Measurements from ENCODE around the gene UTY.

UTY gene

GRCh38 chrY:13339939-13340338 lies 139.9 kb downstream of the UTY start:
- TF ChIP-seq CTCF (conservative IDR thresholded peaks at IDR 0.05) (no peak), ZFX (IDR thresholded peaks at IDR 0.05) (no peak)
- H3K27ac ChIP-seq: no peak overlapping the region

DNA sequence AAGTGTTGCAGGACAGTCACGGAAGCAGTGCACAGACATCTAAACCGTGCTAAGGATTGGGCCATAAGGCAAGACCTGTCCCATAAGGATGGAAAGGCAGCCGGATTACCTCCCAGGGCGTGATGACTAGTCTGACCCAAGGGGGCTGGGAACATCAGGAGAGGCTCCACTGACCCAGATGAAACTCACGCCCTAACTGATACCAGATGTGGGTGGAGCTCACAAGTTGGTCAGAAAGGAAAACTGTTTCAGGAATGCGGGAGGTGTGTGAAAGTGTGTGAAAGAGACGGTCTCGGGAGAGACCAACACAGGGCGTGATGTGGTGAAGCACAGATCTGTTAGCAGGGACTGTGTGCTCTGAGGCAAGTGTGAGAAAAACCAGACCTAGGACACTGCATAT lies 140.5 kb downstream of the UTY start:
- no peak overlapping the region for H3K27ac ChIP-seq
- TF ChIP-seq ZFX (IDR thresholded peaks at IDR 0.05) (no peak), CTCF (conservative IDR thresholded peaks at IDR 0.05) (no peak)

DNA sequence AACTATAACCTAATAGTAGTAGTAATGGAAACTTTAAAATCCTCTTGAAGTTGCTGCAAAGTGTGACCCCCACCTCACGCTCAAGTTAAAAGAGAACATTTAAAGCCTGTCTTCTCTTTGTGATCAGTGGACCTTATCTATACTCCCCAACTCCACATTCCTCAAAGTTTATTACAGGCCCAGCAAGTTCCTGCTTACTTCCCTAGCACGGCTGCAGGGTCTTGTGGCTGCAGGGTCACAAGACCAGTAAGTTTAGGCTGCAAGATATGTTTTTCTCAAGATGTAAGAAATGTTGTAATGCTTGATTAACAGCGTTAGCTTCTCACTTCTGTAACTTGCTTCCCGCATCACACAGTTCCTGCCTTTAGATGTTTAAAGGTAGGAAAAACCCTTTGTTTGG lies 141.1 kb downstream of the UTY start:
- no peak overlapping the region for H3K27ac ChIP-seq
- no peak for TF ChIP-seq ZFX (IDR thresholded peaks at IDR 0.05)

GRCh38 chrY:13337934-13338333 lies 141.9 kb downstream of the UTY start:
- TF ChIP-seq ZFX (IDR thresholded peaks at IDR 0.05) (no peak), CTCF (conservative IDR thresholded peaks at IDR 0.05) (no peak)
- no peak overlapping the region for H3K27ac ChIP-seq

DNA sequence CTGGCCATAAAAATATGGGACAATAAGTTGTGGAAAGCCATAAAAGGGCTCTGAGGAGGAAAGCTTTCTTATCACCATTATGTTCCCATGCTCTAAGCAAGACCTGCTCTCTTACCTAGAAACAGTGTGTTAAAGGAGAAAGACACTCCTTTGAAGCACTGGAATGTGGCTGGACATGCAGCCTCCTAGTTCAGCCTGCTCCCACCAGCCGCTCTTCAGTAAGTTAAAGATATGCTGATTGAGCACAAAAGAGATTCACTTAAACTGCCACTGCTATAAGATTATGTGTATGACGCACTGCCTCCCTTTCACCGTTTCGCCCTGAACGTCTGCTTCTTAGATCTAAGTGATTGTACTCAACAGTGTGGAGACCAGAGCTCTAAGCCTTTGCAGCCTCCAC lies 146.0 kb downstream of the UTY start:
- H3K27ac ChIP-seq: no peak overlapping the region
- TF ChIP-seq ZFX (IDR thresholded peaks at IDR 0.05) (no peak), CTCF (conservative IDR thresholded peaks at IDR 0.05) (no peak)

GRCh38 chrY:13330651-13331050 lies 149.2 kb downstream of the UTY start:
- TF ChIP-seq CTCF (conservative IDR thresholded peaks at IDR 0.05) (no peak), ZFX (IDR thresholded peaks at IDR 0.05) (no peak)
- H3K27ac ChIP-seq: no peak overlapping the region

DNA sequence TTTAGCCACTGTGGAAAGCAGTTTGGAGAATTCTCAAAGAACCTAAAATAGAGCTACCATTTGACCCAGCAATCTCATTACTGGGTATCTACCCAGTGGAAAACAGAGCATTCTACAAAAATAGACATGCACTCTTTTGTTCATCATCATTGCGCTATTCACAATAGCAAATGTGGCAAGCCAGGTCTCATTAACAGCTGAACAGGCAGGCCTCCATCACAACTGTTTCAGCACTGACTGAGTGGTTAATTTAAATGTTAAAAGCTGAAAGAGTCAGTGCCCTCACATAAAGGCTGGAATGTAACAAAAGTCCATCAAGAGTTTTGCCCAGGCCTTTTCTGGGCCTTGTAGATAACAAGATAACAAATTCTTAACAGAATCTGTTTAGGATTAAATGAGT lies 166.9 kb downstream of the UTY start:
- TF ChIP-seq ZFX (IDR thresholded peaks at IDR 0.05) (no peak), CTCF (conservative IDR thresholded peaks at IDR 0.05) (no peak)

DNA sequence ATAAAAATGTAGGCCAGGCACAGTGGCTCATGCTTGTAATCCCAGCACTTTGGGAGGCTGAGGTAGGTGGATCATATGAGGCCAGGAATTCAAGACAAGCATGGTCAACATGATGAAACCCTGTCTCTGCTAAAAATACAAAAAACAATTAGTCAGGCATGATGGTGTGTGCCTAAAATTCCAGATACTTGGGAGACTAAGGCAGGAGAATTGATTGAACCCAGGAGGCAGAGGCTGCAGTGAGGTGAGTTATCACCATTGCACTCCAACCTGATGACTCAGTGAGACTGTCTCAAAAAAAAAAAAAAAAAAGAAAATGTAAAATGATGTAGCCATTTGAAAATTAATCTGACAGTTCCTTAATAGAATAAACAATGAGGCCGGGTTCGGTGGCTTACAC lies 171.9 kb downstream of the UTY start:
- no peak overlapping the region for H3K27ac ChIP-seq
- no peak for TF ChIP-seq CTCF (conservative IDR thresholded peaks at IDR 0.05)
- TF ChIP-seq ZFX (IDR thresholded peaks at IDR 0.05): no peak

More for the DNA sequence above, 166.9 kb downstream of the UTY start:
- no peak overlapping the region for H3K27ac ChIP-seq
